Measurements from ENCODE around the gene PRR7. TPM values are rescaled to one million over a fixed set of nuclear protein-coding genes. Genes with fewer than 3 reads are reported as not detected.
A peak's percentile ranks its signal among the peaks of the same experiment; 100 is the strongest.

Gene PRR7
- total RNA-seq, 1 donor from 2014 or later: 1.4 TPM

DNA sequence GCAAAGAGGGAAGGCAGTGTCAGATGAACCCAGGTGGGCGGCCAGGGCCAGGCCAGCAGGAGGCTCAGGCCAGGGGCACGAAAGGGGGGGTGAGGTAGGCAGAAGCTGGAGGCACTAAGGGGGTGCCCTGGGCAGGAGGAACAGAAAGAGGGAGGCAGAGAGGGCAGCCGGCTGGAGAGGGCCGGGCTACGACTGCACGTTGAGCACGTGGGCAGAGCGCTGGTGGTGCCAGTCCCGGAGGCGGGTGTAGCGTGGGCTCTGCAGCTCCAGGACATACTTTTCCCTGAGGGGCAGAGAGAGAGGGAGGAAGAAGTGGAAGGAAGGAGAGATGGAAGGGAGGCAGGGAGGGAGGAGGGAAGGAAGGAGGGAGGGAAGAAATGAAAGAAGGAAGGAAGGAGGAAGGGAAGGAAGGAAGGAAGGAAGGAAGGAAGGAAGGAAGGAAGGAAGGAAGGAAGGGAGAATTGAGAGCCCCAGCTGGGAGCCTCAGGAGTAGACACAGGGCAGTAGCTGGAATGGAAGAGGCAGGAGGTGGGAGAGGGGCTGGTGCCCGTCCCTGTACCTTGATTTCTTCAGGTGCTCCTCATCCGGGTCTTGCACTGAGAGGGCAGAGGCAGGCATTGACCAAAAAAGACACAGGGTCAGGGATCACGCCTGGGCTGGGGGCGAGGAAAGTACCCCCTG is 43.8 kb downstream of the PRR7 start:
- no peak for ATAC-seq
- intact Hi-C loops (cut with DNase I): no loop called here
- no peak for DNase-seq (ENCODE audit: missing footprints)

GRCh38 chr5:177490992-177491391 is 44.4 kb downstream of the PRR7 start:
- intact Hi-C loops (cut with DNase I): no loop called here
- DNase-seq (ENCODE audit: missing footprints) (no peak), ATAC-seq (no peak)

- no peak for DNase-seq (ENCODE audit: missing footprints)
- intact Hi-C loops (cut with DNase I): no loop called here
- ATAC-seq: no peak
Measured at GRCh38 chr5:177491429-177491945, 44.9 kb downstream of the PRR7 start.

DNA sequence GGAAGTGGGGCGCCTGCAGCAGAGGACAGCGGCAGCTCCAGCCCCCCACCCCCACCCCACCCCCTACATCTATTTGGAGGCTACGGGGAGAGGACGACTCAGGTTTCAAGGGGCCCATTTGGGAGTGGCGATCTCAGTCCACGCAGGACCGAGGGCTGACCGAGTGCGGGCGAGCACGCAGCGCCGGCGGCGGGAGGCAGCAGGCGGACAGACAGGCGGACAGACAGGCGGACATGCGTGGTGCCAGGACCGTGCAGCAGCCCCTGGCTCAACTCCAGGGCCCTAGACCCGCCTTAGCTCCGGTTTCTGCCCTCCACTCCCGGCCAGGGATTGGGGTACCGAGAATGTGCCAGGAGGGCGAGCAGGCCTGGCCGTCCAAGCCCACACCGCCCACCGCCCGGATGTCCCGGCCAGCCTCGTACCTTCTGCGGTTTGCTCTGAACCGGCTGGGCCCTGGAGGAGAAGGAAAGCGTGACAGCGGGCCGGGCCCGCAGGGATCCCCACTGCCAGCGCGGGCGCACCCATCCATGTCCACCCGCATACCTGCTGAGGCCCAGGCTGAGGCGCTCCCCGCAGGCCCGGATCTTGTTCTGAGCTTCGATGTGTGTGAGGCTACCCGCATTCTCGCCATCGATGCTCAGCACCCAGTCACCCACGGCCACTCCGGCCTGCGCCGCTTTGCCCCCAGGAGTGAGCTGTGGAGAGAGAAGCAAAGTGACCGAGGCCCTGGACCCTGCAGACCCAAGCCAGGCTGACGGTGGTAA is 45.6 kb downstream of the PRR7 start:
- no peak for DNase-seq (ENCODE audit: missing footprints)
- no peak for ATAC-seq
- intact Hi-C loops (cut with DNase I): no loop called here

DNA sequence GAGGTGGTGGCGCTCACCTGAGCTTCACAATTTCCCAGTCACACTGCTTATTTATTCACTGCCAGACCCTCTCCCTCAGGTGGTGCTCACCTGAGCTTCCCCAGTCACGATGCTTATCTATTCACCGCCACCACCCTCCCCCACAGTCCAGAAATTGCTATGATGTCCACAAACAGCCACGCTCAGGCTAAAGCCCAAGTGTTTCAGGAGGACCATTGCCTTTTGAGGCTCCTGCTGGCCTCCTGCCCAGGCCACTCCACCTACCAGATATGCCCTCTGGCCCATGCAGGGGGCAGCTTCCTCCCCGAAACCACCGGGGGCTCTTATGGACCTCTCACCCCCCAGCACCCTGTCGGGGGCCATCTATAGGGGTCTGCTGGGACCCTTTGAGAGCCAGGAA is 46.2 kb downstream of the PRR7 start:
- intact Hi-C loops (cut with DNase I): no loop called here
- ATAC-seq (no peak), DNase-seq (ENCODE audit: missing footprints) (no peak)

- ATAC-seq: no peak
- intact Hi-C loops (cut with DNase I): no loop called here
- DNase-seq (ENCODE audit: missing footprints): no peak
Measured at GRCh38 chr5:177493795-177494345, 47.3 kb downstream of the PRR7 start.

DNA sequence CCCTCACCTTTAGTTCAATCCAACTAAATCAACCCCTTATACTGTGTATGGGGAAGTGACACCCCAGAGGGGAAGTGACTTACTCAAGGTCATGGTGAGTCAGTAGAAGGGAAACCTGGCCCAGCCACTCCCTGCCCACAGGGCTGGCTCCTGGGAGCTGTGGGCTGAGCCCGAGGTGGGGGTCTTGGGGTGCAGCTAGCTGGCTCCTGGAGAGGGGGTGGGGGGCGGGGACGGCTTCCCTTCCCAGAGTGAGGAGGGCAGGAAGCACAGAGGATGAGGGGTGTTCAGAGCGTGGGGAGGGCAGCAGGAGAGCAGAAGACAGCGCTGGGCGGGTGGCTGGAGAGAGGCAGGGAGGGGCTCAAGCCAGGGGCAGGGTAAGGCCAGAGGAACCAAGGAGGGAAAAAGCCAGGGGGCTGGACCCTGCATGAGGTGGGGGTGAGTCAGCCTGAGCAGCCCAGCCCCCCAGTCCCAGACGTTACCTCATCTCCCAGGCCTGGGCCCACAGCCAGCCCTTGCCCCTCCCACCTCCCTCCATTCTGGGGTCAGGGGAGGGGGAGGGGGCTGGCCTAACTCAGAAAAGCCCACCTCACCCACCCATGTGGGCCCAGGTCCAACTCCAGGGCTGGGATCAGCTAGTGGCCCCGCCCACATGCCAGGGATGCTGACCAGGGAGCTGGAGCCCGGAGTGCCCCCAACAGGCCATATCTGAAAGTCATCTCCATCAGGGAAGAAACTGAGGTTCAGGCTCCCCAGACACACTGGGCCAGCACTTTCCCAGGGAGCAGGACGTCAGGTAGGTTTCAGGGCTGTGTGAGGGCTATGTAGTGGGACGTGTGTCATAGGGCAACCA is 48.0 kb downstream of the PRR7 start:
- intact Hi-C loops (cut with DNase I): no loop called here
- no peak for ATAC-seq

DNA sequence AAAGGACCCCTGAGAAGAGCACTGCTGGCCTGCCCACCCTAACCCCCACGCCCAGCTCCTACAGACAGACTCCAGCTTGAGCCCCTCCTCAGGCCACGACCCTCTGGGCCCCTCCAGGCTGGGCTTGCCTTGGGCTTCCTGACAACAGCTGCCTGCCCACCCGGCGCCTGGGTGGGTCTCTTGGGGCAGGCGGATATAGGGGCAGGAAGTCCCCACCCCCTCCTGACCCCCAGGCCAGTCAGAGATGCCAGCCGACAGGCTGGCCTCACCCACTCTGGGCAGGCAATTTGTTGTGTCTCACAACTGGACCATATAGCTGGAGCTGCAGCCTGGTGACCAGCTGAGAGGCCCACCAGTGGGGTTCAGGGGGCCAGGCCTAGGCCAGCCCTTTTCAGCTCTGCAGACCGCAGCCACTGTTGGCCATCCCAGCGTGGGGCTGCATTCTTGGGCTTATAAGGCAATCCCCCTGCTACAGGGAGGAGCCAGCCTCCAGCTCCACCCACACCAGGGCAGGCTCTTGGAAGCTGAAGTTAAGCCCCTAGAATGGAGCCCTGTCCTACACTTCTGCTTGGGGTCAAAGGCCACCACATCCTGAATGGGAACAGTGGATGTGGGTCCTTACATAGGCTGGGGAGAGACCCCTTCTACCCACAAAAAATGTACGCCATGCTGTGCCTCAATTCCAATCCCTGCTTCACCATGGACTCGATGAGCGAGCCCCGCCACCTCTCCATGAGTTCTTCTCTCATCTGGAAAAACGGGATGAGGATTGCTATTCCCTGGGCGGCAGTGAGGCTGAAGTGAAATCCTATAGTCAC is 48.8 kb downstream of the PRR7 start:
- DNase-seq (ENCODE audit: missing footprints) (no peak), ATAC-seq (no peak)
- intact Hi-C loops (cut with DNase I): loop anchor here (1.0 kb wide), 1 partner anchor 16 kb away; no protein-coding TSS in a partner anchor

More for the DNA sequence above, 48.0 kb downstream of the PRR7 start:
- peak; percentile 76 for DNase-seq (ENCODE audit: missing footprints)

- ATAC-seq (no peak), DNase-seq (ENCODE audit: missing footprints) (no peak)
- intact Hi-C loops (cut with DNase I): loop anchor here (1.0 kb wide), 1 partner anchor 17 kb away; no protein-coding TSS in a partner anchor
Measured at GRCh38 chr5:177496070-177496726, 49.6 kb downstream of the PRR7 start.

- intact Hi-C loops (cut with DNase I): loop anchor here (1.0 kb wide), 2 partner anchors 18 to 71 kb away; partner anchors contain the start of gene GRK6
- peak; percentile 62 for ATAC-seq
Measured at GRCh38 chr5:177496727-177497291, 50.2 kb downstream of the PRR7 start.

DNA sequence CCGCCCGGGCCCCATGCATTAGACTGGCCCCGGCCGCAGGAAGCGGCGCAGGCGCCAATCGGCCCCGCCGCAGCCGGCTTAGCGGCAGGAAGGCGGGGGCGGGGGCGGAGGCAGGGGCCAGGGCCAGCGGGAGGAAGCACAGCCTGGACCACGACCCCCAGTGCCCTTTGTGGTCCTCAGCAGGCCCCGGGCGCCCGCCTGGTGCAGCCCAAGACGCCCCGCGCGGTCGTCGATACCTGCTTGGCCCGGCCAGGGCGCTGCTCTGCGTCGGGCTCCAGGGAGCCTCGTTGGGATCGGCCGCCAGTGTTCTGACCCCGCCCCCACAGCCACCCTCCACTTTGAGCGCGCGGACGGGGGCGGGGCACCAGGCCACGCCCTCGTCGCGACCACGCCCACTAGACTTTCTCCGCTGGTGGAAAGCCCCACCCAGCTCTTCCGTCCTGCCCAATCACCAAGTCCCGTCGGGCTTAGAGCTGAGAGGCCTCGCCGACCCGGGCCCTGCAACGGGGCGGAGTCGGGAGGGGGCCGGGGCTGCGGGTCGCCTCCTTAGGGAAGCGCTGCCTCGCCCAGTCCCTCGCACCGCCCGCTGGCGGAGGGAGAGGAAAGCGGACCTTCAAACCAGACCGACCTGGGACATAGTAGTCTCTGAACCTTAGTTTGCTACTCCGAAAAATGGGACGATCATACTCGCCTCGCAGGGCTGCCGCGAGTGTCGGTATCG is 50.8 kb downstream of the PRR7 start, which contains the start of gene PDLIM7:
PDLIM7 (minus strand) TSS at position 313 of the 721 bp plus-strand sequence. CDS start 1,092 bp downstream, outside the sequence.
- peak; percentile 90 for ATAC-seq
- peak; percentile 98 for DNase-seq (ENCODE audit: missing footprints)
- intact Hi-C loops (cut with DNase I): loop anchor here (1.0 kb wide), 2 partner anchors 41 to 71 kb away; partner anchors contain the start of gene GRK6

More at GRCh38 chr5:177496727-177497291, 50.2 kb downstream of the PRR7 start:
- DNase-seq (ENCODE audit: missing footprints): peak; percentile 90

DNA sequence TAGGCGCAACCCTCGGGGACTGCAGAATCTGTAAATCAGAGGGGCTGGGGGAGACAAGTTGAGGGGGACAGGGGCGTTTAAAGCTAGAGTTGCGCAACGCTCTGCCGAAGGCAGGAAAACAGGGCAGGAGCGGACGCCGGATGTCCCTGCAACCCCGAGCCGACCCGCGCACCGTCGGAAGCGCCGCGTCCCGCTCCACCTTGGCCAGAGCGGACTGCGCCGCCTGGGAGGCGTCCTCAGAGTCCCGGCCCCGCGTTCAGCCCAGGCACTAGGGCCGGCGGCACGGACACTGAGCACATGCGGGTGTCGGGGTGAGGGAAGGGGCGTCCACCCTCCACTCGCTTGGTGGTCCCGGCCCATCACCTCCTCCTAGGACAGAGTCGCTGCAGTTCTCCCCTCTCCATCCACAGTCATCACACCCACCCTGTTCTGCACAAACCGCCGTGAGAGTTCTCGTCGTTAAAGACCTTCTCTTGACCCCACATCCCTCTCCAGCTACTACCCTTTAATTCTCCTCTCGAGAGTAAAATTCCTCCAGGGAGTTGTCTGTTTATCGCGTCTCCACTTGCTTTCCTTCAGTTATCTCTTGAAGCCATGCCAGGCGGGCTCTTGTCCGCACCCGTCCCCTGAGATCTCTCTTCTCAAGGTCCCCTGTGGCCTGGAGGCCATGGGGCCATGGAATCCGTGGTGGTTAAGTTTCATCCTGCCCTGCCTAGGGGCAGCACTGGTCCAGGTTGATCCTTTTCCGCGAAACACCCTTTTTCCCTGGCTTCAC is 51.6 kb downstream of the PRR7 start:
- ATAC-seq (peak; percentile 15), DNase-seq (ENCODE audit: missing footprints) (peak; percentile 80)
- intact Hi-C loops (cut with DNase I): loop anchor here (1.0 kb wide), 1 partner anchor 42 kb away; no protein-coding TSS in a partner anchor

DNA sequence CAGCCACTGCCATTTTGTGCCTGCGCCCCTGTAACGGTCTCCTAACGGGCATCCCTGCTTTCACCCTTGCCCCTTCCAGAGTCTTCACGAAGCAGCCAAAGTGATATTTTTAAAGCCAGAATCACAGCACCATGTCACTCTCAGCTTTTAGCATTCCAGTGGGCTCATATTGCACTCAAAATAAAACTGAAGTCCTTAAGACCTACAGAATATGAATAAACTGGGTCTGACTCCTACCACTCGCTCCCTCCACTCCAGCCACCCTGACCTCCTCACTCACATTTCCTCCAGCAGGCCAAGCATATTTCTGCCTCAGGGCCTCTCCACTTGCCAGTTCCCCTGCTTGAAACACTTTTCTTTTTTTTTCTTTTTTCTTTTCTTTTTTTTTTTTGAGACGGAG is 53.2 kb downstream of the PRR7 start:
- DNase-seq (ENCODE audit: missing footprints) (no peak), ATAC-seq (no peak)
- intact Hi-C loops (cut with DNase I): loop anchor here (1.0 to 2.0 kb wide), 2 partner anchors 95 to 110 kb away; no protein-coding TSS in a partner anchor

GRCh38 chr5:177500685-177501522 is 54.3 kb downstream of the PRR7 start:
- intact Hi-C loops (cut with DNase I): loop anchor here (1.0 to 2.0 kb wide), 2 partner anchors 96 to 111 kb away; no protein-coding TSS in a partner anchor
- ATAC-seq: peak; percentile 47
- peak; percentile 96 for DNase-seq (ENCODE audit: missing footprints)
